Retina (tissue), 1 donor: ENCODE measurements around the gene MINDY4.

Experiments used
- DNase-seq: peaks from one replicate; pipeline ENCODE4 v3.0.0-alpha.2; 2016

Gene MINDY4

GRCh38 chr7:30934732-30935568 is 163.7 kb downstream of the MINDY4 start:
- no peak for DNase-seq

- DNase-seq = no peak
Observed at GRCh38 chr7:30935569-30935877, 164.3 kb downstream of the MINDY4 start.

GRCh38 chr7:30936650-30937245 is 165.5 kb downstream of the MINDY4 start:
- no peak for DNase-seq

GRCh38 chr7:30937416-30937815 is 166.2 kb downstream of the MINDY4 start:
- no peak for DNase-seq

GRCh38 chr7:30938435-30939316 is 167.5 kb downstream of the MINDY4 start:
- peak; percentile 94 for DNase-seq

- no peak for DNase-seq
Observed at GRCh38 chr7:30941582-30942323, 170.5 kb downstream of the MINDY4 start.
